HL-60/S4 treated with retinoic acid at 250 ng/mL for 4 days and 3 days (cell line): ENCODE data around the gene PDGFD.

Experiments
- in situ Hi-C: fragments of 300-500 bp; cut with MboI; formaldehyde crosslinking; loops from 2 replicates; pipeline ENCODE4 v1.7.0; 2022; ENCODE audit warnings: low sequenced_read_pairs

Gene PDGFD

GRCh38 chr11:103927535-103927934, 236.4 kb downstream of the PDGFD start:
- in situ Hi-C loops = no loop called here

GRCh38 chr11:103926990-103927389, 237.0 kb downstream of the PDGFD start:
- in situ Hi-C loops = no loop called here

GRCh38 chr11:103924166-103925013, 239.6 kb downstream of the PDGFD start:
- in situ Hi-C loops = no loop called here

- in situ Hi-C loops = no loop called here
Observed at GRCh38 chr11:103923451-103923931, 240.5 kb downstream of the PDGFD start.

- in situ Hi-C loops = no loop called here
Observed at GRCh38 chr11:103920933-103921332, 243.0 kb downstream of the PDGFD start.

- in situ Hi-C loops = no loop called here
Observed at GRCh38 chr11:103920449-103920848, 243.5 kb downstream of the PDGFD start.

- in situ Hi-C loops = no loop called here
Observed at GRCh38 chr11:103910721-103911120, 253.2 kb downstream of the PDGFD start.

- in situ Hi-C loops = no loop called here
Observed at GRCh38 chr11:103907548-103908455, 256.1 kb downstream of the PDGFD start.

GRCh38 chr11:103907136-103907535, 256.8 kb downstream of the PDGFD start:
- in situ Hi-C loops = no loop called here

- in situ Hi-C loops = no loop called here
Observed at GRCh38 chr11:103906291-103906867, 257.6 kb downstream of the PDGFD start.

GRCh38 chr11:103904324-103904667, 259.7 kb downstream of the PDGFD start:
- in situ Hi-C loops = no loop called here

- in situ Hi-C loops = no loop called here
Observed at GRCh38 chr11:103903621-103904323, 260.2 kb downstream of the PDGFD start.

- in situ Hi-C loops = no loop called here
Observed at GRCh38 chr11:103902994-103903393, 261.0 kb downstream of the PDGFD start.

- in situ Hi-C loops = no loop called here
Observed at GRCh38 chr11:103901656-103902055, 262.3 kb downstream of the PDGFD start.

GRCh38 chr11:103898577-103899336, 265.2 kb downstream of the PDGFD start:
- in situ Hi-C loops = no loop called here

GRCh38 chr11:103898065-103898464, 265.9 kb downstream of the PDGFD start:
- in situ Hi-C loops = no loop called here

GRCh38 chr11:103897160-103897936, 266.6 kb downstream of the PDGFD start:
- in situ Hi-C loops = no loop called here

GRCh38 chr11:103895106-103895505, 268.8 kb downstream of the PDGFD start:
- in situ Hi-C loops = no loop called here

- in situ Hi-C loops = no loop called here
Observed at GRCh38 chr11:103894673-103895072, 269.3 kb downstream of the PDGFD start.
